ENCODE data around the gene PITHD1.
A peak's percentile ranks its signal among the peaks of the same experiment; 100 is the strongest.
"Not testable (repeated sequence)": the region's sequence is repeated elsewhere in the genome, so short reads cannot be mapped to it uniquely, and the experiment has no call there.

PITHD1 gene

DNA sequence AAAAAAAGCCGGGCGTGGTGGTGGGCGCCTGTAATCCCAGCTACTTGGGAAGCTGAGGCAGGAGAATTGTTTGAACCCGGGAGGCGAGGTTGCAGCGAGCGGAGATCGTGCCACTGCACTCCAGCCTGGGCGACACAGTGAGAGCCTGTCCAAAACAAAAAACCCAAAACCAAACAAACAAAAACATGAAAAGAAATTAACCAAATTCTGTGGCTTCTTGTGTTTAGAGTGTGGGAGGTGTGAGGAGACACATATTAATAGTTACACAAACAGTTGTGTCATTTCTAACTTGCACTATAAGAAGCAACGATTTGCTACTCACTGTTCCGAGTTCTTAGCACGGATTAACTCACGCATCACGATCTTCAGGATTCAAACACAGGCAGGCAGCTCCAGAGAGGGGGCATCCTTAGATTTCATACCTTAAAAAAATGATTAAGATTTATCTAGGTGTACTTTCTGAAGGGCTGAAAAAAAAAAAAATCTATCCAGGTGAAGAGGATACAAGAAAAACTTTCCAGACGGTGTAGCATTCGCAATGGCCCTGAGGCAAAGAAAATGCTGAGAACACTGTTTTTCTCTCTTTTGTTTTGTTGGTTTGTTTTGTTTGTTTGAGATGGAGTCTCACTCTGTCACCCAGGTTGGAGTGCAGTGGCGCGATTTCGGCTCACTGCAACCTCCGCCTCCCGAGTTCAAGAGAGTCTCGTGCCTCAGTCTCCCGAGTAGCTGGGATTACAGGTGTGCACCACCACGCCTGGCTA, 47.7 kb downstream of the PITHD1 start:
- DNase-seq (ENCODE audit: extremely low read depth, low read depth): no peak
- TF ChIP-seq, protein P1, sequence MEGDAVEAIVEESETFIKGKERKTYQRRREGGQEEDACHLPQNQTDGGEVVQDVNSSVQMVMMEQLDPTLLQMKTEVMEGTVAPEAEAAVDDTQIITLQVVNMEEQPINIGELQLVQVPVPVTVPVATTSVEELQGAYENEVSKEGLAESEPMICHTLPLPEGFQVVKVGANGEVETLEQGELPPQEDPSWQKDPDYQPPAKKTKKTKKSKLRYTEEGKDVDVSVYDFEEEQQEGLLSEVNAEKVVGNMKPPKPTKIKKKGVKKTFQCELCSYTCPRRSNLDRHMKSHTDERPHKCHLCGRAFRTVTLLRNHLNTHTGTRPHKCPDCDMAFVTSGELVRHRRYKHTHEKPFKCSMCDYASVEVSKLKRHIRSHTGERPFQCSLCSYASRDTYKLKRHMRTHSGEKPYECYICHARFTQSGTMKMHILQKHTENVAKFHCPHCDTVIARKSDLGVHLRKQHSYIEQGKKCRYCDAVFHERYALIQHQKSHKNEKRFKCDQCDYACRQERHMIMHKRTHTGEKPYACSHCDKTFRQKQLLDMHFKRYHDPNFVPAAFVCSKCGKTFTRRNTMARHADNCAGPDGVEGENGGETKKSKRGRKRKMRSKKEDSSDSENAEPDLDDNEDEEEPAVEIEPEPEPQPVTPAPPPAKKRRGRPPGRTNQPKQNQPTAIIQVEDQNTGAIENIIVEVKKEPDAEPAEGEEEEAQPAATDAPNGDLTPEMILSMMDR (IDR thresholded peaks at IDR 0.05; ENCODE audit: low read depth, low read length, missing control alignments): no peak
- peak overlapping the region; percentile 87 for H3K4me3 ChIP-seq (replicated peaks; ENCODE audit: low read depth, low read length)

- DNase-seq (ENCODE audit: extremely low read depth, low read depth); H3K4me3 ChIP-seq (replicated peaks; ENCODE audit: low read depth, low read length): not testable (repeated sequence)
Measured at GRCh38 chr1:23826590-23826989, 48.4 kb downstream of the PITHD1 start.

GRCh38 chr1:23827717-23828116, 49.5 kb downstream of the PITHD1 start:
- H3K4me3 ChIP-seq (replicated peaks; ENCODE audit: low read depth, low read length): no peak overlapping the region
- DNase-seq (ENCODE audit: extremely low read depth, low read depth): no peak
- TF ChIP-seq, protein P1 (IDR thresholded peaks at IDR 0.05; ENCODE audit: low read depth, low read length, missing control alignments): no peak

DNA sequence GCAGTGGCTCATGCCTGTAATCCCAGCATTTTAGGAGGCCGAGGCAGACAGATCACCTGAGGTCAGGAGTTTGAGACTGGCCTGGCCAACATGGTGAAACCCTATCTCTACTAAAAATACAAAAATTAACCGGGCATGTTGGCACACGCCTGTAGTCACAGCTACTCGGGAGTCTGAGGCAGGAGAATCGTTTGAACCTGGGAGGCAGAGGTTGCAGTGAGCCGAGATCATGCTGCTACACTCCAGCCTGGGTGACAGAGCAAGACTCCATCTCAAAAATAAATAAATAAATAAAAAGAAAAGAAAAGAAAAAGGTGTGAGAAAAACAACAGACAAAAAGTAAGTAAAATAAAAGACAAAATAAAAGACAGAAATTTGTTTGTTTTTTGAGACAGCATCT, 55.9 kb downstream of the PITHD1 start:
- not testable (repeated sequence) for H3K4me3 ChIP-seq (replicated peaks; ENCODE audit: low read depth, low read length); DNase-seq (ENCODE audit: extremely low read depth, low read depth)

- DNase-seq (ENCODE audit: extremely low read depth, low read depth): no peak
- no peak overlapping the region for H3K4me3 ChIP-seq (replicated peaks; ENCODE audit: low read depth, low read length)
- TF ChIP-seq, protein P1 (IDR thresholded peaks at IDR 0.05; ENCODE audit: low read depth, low read length, missing control alignments): no peak
Measured at GRCh38 chr1:23836037-23836436, 57.8 kb downstream of the PITHD1 start.

Data from HFF-Myc (cell line).